ENCODE data around the gene GLTPD2. TPM values are rescaled to one million over a fixed set of nuclear protein-coding genes. Genes with fewer than 3 reads are reported as not detected.

The GLTPD2 gene
- total RNA-seq, 4 donors from 2014 or later = not detected

DNA sequence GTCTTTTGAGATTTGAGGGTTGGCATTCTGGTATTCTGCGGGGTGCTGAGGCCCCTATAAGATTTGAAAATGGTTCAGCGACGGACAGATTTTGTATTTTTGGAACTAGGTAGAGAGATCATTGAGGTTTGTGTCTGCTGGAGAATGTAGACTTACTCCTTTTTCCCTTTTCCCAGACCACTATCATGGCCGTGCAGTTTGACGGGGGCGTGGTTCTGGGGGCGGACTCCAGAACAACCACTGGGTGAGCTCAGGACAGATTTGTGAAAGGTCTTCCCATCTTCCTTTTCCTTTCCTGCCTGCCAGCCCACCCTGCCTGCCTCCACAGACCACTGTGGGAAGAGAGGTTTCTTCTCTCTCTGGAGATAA lies 7.8 kb downstream of the GLTPD2 start:
- TF ChIP-seq, protein P1, sequence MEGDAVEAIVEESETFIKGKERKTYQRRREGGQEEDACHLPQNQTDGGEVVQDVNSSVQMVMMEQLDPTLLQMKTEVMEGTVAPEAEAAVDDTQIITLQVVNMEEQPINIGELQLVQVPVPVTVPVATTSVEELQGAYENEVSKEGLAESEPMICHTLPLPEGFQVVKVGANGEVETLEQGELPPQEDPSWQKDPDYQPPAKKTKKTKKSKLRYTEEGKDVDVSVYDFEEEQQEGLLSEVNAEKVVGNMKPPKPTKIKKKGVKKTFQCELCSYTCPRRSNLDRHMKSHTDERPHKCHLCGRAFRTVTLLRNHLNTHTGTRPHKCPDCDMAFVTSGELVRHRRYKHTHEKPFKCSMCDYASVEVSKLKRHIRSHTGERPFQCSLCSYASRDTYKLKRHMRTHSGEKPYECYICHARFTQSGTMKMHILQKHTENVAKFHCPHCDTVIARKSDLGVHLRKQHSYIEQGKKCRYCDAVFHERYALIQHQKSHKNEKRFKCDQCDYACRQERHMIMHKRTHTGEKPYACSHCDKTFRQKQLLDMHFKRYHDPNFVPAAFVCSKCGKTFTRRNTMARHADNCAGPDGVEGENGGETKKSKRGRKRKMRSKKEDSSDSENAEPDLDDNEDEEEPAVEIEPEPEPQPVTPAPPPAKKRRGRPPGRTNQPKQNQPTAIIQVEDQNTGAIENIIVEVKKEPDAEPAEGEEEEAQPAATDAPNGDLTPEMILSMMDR (IDR thresholded peaks at IDR 0.05; ENCODE audit: low read depth) = no peak

DNA sequence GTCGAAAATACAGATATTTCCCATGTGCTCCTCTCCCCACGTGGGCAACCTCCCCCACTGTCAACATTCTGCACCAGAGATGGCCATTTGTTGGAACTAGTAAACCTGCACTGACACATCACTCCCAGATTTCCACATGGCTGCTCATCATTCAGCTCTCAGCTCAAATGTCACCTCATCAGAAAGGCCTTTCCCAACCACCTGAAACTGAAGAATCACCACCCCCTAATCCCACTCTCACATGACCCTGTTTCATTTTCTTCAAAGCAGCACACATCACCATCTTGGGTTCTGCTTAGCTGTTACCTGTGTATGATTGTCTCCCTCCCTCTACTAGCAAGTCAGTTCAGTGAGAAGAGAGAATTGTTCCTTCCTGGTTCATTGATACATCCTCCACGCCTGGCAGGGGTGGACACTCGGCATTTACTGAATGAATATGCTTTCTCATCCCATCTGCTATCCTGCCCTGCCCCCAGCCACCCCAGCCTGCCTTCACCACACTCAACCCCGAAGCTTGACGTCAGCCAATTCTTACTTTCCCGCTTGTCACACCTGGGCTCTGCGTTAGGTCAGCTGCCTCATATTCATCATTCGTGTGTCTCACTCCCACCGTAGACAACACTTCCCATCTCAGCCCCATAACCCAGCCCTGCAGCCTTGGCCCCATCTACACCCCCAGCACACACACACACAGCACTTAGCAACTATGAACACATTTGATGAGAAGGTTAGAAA lies 11.9 kb downstream of the GLTPD2 start:
- TF ChIP-seq, protein P1 (IDR thresholded peaks at IDR 0.05; ENCODE audit: low read depth) = no peak

DNA sequence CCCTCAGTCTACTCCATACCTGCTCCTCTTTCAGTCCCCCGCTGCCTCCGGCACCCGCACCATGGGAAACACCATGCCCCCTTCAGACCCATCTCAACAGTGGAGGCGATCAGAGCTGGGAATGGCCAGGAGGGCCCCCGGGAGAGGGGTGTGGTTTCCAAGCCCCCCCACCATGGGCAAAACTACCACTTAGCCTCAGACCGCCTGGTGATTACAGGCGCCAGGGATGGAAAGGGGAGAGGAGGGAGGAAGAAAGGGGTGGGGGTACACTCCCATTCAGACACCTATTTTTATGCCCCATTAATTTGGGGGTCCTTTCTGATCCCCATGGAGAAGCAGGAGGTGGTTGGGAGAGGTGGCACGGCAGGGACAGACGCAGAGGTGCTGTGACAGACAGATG lies 13.5 kb downstream of the GLTPD2 start, which contains the start of gene C17orf114:
Gene C17orf114 (minus strand): TSS at position 101 of the 400 bp plus-strand sequence.
- TF ChIP-seq, protein P1 (IDR thresholded peaks at IDR 0.05; ENCODE audit: low read depth) = no peak

DNA sequence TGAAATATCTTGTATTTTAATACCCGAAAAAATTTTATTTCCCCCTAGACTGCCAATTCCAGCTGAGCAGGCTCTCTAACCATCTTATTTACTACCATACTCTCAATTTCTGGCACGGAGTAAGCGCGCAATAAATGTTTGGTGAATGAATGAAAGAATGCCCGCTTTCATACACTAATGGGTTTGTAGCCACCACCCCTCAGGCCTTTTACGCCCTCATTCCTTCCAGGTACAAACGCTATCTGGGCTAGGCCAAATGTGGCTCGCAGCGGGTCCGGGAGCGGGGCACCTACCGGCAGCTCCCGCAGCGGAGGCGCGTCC lies 17.7 kb downstream of the GLTPD2 start:
- TF ChIP-seq, protein P1 (IDR thresholded peaks at IDR 0.05; ENCODE audit: low read depth) = no peak

DNA sequence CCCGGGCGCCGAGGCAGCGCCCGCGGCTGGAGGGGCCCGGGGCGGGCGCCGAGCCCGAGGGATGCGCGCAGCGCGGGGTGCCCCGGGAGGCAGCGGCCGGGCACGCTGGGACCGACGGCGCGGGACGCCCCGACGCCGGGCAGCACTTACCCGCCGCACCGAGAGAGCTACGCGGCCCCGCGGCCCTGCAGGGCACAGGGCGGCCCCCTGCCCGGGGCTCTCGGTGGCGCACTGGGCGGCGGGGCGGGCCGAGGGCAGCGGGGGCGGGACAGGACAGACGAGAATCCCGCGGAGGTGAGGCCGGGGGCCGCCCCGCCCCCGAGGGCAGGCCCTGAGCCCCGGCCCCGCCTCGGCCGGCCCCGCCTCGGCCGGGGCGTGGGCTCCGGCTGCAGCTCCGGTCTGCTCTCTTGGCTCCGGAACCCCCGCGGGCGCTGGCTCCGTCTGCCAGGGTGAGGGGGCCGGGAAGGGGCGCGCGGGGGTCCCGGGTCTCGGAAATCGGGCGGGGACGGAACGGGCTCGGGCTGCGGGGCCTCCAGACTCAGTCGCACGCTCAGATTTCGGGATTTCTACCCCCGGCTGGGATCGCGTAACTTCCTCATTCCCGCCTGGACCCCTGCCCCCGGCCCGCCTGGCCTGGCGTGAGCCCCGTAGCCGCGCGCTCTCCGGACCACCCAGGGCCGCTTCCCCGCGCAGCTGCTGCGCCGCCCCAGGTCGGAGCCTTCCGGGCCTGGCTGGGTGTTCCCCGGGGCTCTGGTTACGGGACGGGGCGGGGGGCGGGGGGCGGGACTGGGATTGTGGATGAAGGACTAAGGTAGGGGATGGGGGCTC lies 18.2 kb downstream of the GLTPD2 start, which contains the start of gene PLD2:
Gene PLD2 (plus strand): TSS at position 376 of the 828 bp plus-strand sequence. CDS start 621 bp downstream, outside the sequence.
- TF ChIP-seq, protein P1 (IDR thresholded peaks at IDR 0.05; ENCODE audit: low read depth) = no peak

DNA sequence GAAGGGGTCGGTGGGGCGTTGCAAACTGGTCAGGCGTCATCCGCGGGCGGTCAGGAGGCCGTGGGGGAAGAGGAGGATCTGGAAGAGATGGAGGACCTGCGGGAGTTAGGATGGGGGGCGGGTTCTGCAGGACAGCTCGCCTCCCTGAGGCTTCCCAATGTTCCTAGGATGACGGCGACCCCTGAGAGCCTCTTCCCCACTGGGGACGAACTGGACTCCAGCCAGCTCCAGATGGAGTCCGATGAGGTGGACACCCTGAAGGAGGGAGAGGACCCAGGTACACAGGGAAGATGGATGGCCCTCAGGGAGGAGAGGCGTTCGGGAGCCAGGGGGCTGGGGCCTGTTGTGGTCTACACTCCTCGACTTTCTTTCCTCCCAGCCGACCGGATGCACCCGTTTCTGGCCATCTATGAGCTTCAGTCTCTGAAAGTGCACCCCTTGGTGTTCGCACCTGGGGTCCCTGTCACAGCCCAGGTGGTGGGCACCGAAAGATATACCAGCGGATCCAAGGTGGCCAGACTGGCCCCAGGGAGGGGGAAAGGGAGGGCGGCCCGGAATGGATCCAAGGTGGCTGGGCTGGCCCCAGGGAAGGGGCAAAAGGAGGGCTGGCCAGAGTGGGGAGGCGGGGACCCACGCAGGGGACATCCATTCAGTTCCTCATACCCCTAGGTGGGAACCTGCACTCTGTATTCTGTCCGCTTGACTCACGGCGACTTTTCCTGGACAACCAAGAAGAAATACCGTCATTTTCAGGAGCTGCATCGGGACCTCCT lies 19.0 kb downstream of the GLTPD2 start:
- TF ChIP-seq, protein P1 (IDR thresholded peaks at IDR 0.05; ENCODE audit: low read depth) = no peak
